HG02840 (cell line): ENCODE results near the gene DIPK2A.

ENCODE experiments used
- ATAC-seq: cut with Tn5 transposase; IDR thresholded peaks from one replicate; pipeline ENCODE4 v1.9.1; 2021; ENCODE audit warnings: mild to moderate bottlenecking, moderate library complexity, moderate number of reproducible peaks; ENCODE audit not compliant: unreplicated experiment, low FRiP score

The DIPK2A gene, protein sequence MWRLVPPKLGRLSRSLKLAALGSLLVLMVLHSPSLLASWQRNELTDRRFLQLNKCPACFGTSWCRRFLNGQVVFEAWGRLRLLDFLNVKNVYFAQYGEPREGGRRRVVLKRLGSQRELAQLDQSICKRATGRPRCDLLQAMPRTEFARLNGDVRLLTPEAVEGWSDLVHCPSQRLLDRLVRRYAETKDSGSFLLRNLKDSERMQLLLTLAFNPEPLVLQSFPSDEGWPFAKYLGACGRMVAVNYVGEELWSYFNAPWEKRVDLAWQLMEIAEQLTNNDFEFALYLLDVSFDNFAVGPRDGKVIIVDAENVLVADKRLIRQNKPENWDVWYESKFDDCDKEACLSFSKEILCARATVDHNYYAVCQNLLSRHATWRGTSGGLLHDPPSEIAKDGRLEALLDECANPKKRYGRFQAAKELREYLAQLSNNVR

DNA sequence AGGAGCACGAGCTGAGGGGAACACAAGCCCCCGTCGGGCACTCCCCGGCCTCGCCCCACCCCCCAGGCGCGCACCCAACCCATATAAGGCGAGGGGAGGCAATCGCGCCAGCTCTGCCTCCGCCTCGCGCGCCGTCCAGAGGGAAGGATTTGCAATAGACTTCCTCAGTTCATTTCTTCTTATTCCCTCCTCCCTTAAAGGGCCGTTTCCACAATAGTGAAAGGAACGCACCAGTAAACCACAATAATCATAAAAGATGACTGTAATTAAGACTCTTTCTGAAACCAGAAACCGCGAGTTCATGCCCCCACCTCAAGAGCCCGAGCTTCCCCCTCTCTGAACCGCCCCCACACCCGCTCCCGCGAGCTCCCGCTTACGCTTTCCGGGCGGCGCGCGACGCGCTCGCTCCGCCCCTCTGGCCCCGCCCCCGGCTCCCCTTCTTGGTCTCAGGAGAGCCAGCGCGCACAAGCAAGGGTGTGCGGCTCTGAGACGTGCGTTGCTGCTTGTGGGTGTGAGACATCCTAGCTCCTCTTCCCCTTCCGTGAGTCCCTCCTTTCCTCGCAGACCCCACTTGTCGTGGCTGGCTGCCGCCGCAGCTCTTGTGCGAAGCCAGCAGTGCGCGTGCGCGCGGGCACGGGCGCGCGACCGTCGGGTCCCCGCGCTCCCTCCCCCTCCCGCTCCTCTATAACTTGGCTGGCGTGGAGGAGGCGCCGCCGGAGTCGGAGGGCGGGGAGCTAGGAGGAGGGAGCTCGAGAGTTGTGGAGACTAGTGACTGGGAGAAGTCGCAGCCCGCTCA lies at the start of gene DIPK2A:
DIPK2A (plus strand) TSS at position 465 of the 796 bp plus-strand sequence. CDS start 510 bp downstream, outside the sequence.
- ATAC-seq = peak; percentile 55

DNA sequence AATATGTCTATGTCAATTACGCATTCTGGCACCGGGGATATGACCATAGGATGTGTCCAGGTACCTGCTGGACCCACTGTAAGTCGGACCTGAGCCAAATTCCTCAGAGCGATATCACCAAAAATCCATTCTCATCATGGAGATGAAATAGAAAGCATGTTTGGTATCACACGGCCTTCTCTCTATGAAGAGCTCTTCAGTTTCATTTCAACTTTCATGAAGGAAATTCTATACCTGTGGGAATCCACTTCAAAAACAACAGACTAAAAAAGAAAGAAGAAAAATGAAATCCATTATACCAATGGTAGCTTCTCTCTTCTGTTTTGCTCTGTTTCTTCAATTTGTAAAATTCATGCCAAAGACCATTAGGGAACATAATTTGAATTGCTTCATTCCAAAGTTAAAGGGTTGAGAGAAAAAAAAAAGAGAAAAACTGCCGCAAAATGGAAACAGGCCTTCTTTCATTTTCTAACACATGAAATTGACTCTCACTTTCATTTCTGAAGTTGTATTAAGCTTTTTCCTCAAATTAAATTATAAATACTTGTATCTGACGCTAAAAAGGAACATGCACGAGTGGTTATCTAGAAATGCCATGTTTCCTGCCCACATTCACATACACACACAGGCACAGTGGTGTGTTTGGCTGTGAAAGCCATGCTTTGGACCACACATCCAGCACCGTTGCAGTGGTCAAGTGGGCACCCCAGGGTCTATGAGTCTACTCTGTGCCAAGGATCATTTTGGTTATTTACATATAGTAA lies 46.9 kb upstream of the DIPK2A start:
- no peak for ATAC-seq

DNA sequence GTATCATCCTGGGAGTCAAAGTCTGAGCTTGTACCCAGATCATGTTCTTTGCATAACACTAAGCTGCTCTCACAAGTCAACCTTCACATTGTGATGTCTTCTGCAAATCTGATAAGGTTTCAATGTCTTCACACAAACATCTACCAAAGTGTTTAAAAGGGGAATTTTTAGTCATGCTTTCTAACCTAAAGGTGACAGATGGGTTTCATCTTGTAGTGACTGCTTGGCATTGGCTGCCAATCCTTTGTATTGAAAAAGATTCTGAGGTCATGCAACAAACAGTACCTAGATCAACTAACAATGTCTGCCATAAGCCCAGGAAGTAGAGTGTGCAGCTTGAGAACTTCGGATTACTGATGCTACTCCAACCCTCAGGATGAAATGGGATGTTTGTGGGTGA lies 43.6 kb upstream of the DIPK2A start:
- ATAC-seq = no peak

DNA sequence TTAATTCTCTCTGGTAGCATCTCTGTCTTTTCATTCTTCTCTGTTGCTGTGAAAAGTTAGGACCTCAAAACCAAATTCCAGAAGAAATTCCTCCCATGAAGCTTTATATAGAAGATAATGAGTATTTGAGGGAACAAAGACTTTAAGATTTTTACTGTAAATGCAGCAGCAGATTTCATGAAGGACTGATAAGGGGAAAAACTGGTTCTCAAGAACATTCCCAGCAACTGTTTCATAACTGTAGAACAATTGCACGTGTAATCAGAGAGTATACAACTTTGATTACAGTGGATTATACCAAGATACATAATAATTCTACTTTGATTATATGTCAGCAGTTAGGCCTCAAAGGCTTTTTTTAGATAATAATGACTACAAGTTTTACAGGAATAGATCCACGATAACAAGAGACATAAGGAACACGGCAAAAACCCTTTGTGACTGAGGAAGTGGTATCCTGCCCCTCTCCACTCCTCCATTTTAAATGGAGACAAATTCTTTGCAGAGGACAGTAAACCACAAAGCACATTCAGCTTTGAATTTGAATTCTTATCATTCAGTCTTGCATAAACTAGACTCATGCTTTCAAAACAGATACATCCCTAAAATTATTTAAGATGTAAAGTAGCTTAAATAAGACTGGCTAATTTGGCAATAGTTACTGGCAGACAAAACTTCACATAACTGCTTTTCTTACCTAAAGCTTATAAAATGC lies 42.9 kb upstream of the DIPK2A start:
- no peak for ATAC-seq

DNA sequence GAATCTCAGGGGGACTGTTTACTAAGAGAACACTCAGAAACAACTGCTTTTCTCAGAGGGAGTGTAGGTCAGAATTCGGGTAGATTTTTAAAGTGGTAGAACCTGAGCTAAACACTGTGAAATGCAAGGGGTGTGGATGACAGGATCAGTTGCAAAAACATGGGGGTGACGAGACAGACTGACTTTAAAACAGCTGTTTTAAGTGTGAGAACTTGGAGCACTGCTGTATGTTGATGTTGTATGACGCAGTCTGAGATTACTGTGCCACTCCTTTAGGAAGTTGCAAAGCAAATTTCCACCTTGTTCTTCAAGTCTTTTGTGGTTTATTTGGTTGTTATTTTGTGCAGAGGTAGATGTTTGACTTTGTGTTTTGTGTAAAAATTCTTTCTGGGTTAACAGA lies 36.8 kb upstream of the DIPK2A start:
- no peak for ATAC-seq

GRCh38 chr3:143935678-143936077 lies 35.9 kb upstream of the DIPK2A start:
- no peak for ATAC-seq

DNA sequence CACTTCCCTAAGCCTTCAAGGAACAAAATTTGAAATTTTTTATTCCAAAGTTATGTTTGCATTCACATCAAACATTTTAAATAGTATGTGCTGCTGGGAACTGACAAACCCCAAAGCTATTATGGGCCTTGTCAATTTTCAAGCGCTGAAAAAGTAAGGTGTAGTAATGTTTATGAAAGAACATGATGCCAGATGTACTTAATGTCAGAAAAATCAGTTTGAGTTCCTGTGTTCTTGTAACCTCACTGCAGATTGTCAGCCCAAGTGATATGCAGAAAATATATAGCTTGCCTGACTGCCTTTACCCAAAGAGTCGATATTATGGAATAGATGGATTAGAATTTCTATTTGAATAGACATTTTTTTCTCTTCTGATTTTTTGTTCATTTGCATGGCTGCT lies 20.8 kb upstream of the DIPK2A start:
- ATAC-seq = no peak

GRCh38 chr3:143951351-143951971 lies 20.2 kb upstream of the DIPK2A start:
- ATAC-seq = no peak

DNA sequence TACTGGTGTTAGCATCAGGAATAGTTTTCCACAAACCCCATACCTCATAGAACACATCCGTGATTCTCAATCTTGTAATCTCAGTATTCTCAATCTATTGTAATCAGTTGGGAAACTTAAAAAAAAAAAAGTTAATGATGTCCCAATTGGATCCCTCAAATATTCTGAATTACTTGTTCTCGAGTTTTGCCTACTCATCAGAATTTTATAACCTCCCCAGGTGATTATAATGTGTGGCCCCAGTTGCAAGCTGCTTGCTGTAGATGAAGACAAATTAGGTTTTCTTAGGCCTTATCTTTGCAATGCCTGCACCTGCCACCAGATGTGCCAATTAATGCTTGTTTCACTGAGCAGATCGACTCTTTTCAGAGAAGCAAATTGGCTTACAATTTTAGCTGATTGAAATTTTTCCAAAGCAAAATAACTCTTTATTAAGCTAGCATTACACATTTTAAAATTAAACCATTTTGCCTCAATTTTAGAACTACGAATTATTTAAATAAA lies 19.0 kb upstream of the DIPK2A start:
- no peak for ATAC-seq

DNA sequence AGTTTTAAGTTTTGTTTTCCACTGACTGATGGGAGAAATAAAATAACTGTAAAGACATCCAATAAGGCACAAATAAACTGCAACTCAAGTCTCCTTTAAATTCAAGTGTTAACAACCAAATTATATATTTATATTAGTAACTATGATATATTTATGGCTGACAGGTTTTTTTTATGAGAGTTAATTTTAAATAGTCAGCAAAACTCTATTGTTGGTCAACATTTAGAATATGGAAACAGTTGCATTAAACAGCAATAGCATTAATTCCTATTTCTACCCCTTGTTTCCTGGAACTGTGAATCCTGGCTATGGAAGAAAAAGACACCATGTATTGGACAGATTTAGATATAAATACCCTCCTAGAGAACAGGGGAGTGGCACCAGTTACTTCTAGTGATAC lies 16.5 kb upstream of the DIPK2A start:
- ATAC-seq = no peak

DNA sequence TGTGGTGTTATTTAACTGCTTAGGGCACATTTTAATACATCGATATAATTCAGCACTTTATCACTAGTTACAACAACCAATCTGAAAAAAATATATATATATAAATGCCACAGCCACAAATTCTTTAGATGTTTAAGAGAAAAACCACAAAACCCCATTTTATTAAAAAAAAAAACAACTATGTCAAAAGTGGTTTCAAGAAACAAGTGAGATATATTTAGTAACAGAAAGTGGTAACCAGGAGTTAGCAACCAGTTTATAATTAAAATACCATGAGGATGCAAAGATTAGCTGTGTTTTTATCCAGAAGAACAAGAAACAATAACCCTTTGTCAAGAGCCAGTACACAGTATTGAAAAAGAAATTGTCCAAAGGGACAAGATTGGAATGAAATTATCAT lies 14.8 kb upstream of the DIPK2A start:
- ATAC-seq = no peak

DNA sequence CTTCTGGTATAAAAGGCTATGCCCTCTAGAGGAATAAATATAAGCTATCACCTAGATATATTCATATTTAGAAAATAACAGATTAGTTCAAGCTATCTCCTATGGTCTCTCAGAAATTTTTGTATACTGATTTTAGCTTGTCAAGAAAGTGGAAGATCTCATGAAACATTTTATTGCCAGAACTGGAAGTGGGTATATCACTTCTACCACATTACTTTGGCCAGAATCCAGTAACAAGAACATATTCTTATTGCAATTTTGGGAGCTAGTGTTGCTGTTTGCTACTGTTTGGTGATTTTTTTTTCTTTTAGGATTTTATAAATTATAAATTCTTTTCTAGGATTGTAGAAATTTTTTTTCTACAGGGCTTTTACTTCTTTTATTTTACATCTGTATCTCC lies 14.2 kb upstream of the DIPK2A start:
- no peak for ATAC-seq

- no peak for ATAC-seq
Measured at GRCh38 chr3:143958966-143959365, 12.7 kb upstream of the DIPK2A start.

DNA sequence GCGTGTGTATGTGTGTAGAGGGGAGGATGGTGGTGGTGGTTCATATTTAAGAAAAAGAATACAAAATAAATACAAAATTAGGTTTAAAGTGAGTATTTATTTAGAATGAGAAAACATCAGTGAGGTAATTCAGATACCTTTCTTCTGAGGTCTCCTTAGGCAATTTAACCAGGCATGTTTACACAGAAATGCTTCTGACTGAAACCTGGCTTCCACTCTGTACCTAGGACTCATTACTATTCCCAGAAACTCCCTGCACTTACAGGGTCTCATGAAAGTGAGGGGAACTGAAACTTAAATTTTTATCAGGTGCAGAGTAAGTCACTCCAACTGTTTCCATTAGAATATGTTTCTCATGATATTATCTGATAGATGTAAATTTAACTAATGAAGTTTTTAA lies 10.3 kb upstream of the DIPK2A start:
- no peak for ATAC-seq

DNA sequence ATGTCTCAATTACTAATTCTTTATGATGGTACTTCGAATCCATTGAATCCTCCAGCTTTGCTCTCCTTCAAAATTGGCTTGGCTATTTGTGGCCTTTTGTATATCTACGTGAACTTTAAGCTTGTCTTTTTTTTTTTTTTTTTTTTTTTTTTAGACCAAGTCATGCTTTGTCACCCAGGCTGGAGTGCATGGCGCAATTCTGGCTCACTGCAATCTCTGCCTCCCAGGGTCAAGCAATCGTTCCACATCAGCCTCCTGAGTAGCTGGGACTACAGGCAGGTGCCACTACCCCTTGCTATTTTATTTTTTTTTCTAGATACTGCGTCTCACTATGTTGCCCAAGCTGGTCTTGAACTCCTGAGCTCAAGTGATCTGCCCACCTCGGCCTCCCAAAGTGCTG lies 7.7 kb upstream of the DIPK2A start:
- no peak for ATAC-seq

DNA sequence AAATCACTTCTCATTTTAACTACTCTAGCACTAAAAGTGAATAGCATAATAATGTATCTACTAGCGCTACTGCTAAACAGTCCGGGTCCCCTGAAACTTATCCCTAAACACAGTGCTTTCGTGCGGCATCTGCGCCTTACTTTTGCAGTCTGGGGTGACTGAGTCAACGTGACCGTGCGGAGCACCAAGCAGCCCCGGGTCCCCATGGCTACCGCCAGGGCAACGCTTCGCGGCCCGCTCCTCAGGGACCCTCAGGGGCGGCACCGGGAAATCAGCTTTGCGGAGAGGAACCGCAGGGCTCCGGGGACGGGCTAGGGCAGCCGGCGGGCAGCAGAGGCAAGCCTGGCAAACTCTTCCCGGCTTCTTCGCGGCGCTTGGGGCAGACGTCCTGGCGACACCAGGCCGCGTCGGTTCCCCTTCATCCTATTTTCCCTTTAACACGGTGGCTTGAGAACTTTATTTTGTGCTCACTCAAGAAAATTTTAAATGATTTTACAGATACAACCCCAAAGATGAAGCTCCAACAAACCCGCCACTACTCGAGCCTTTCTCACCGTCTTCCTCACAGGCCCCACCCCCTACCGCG lies 757 bp upstream of the DIPK2A start:
- ATAC-seq = peak; percentile 18

- ATAC-seq = no peak
Measured at GRCh38 chr3:143972155-143972504, 507 bp downstream of the DIPK2A start.

- ATAC-seq = peak; percentile 35
Measured at GRCh38 chr3:143972505-143973258, 1.1 kb downstream of the DIPK2A start.
